ENCODE data around the gene CPNE6. TPM values are rescaled to one million over a fixed set of nuclear protein-coding genes. Genes with fewer than 3 reads are reported as not detected.

CPNE6 gene
- total RNA-seq, 1 donor from 2014 or later: not detected

GRCh38 chr14:24063263-24063836, 8.0 kb upstream of the CPNE6 start:
- H3K27me3 ChIP-seq (ENCODE audit: control insufficient read depth, insufficient read depth, low read length): peaks cover under 1% of the 10 kb centered on the region
- FAIRE-seq: no peak
- no peak for TF ChIP-seq CTCF (IDR thresholded peaks at IDR 0.05; ENCODE audit: insufficient read depth, low read length, severe bottlenecking)
- no peaks in the 10 kb centered on the region for H3K36me3 ChIP-seq (ENCODE audit: control insufficient read depth, insufficient read depth, low read length)
- no peak for DNase-seq (ENCODE audit: low read depth)
- H3K4me3 ChIP-seq (ENCODE audit: low read depth, low read length): no peak overlapping the region

- FAIRE-seq: no peak
- no peak for DNase-seq (ENCODE audit: low read depth)
- H3K4me3 ChIP-seq (ENCODE audit: low read depth, low read length): no peak overlapping the region
- no peaks in the 10 kb centered on the region for H3K36me3 ChIP-seq (ENCODE audit: control insufficient read depth, insufficient read depth, low read length)
- peaks cover 1% of the 10 kb centered on the region for H3K27me3 ChIP-seq (ENCODE audit: control insufficient read depth, insufficient read depth, low read length)
- no peak for TF ChIP-seq CTCF (IDR thresholded peaks at IDR 0.05; ENCODE audit: insufficient read depth, low read length, severe bottlenecking)
Observed at GRCh38 chr14:24064091-24064795, 7.1 kb upstream of the CPNE6 start.

GRCh38 chr14:24064856-24065255, 6.5 kb upstream of the CPNE6 start:
- FAIRE-seq (no peak), DNase-seq (ENCODE audit: low read depth) (no peak)
- Histone ChIP-seq H3K36me3 (ENCODE audit: control insufficient read depth, insufficient read depth, low read length) (no peaks in the 10 kb centered on the region), H3K4me3 (ENCODE audit: low read depth, low read length) (no peak overlapping the region), H3K27me3 (ENCODE audit: control insufficient read depth, insufficient read depth, low read length) (peaks cover 1% of the 10 kb centered on the region)
- no peak for TF ChIP-seq CTCF (IDR thresholded peaks at IDR 0.05; ENCODE audit: insufficient read depth, low read length, severe bottlenecking)

- peaks cover 3% of the 10 kb centered on the region for H3K27me3 ChIP-seq (ENCODE audit: control insufficient read depth, insufficient read depth, low read length)
- H3K36me3 ChIP-seq (ENCODE audit: control insufficient read depth, insufficient read depth, low read length): no peaks in the 10 kb centered on the region
- FAIRE-seq: no peak
- no peak overlapping the region for H3K4me3 ChIP-seq (ENCODE audit: low read depth, low read length)
- no peak for DNase-seq (ENCODE audit: low read depth)
- TF ChIP-seq CTCF (IDR thresholded peaks at IDR 0.05; ENCODE audit: insufficient read depth, low read length, severe bottlenecking): no peak
Observed at GRCh38 chr14:24065408-24065807, 6.0 kb upstream of the CPNE6 start.

GRCh38 chr14:24066496-24067132, 4.7 kb upstream of the CPNE6 start:
- H3K4me3 ChIP-seq (ENCODE audit: low read depth, low read length): no peak overlapping the region
- TF ChIP-seq CTCF (IDR thresholded peaks at IDR 0.05; ENCODE audit: insufficient read depth, low read length, severe bottlenecking): no peak
- H3K36me3 ChIP-seq (ENCODE audit: control insufficient read depth, insufficient read depth, low read length): no peaks in the 10 kb centered on the region
- DNase-seq (ENCODE audit: low read depth): no peak
- FAIRE-seq: no peak
- peaks cover 3% of the 10 kb centered on the region for H3K27me3 ChIP-seq (ENCODE audit: control insufficient read depth, insufficient read depth, low read length)
